Heart left ventricle (tissue), 13 donors: ENCODE results near the gene ABCC12.

ENCODE experiments used
- CTCF ChIP-seq, 12 donors: fragments of 200-600 bp; sonication (generic) in 4 of 12; IDR thresholded peaks; one replicate each; pipeline versions ENCODE4 v1.5.0 to v1.8.0; 2018 to 2022; ENCODE audit warnings: antibody characterized with exemption in 12 of 12, mild to moderate bottlenecking in 5 of 12
- POLR2A ChIP-seq, 2 donors: fragments of 450-650 bp; IDR thresholded peaks; one replicate each; pipeline ENCODE4 v1.6.1; 2017; ENCODE audit warnings: antibody characterized with exemption in 2 of 2, mild to moderate bottlenecking in 2 of 2, moderate library complexity in 2 of 2
- donor health status: ischemic (EF 13 %, LVEDD 7.1; RV severe dilation, severe dysfunction).
- donor health status: DM: no; HTN: yes; CAD: no.
- donor health status: DM: no; HTN: no; CAD: no.
- donor health status: ischemic (EF 25% LVEDD 6.9; RV normal size, moderate dysfunction).
- donor health status: ischemic (EF 25% LVEDD 5.7; RV mildly dilated, moderate dysfunction).
- donor health status: ischemic (EF 35%, LVEDD 5.7; RV mildly dilated, moderate dysfunction).
- donor health status: nonischemic (EF 11% LVEDD 7.7; RV severe dilation, severe dysfunction).
- donor health status: DM: yes; HTN: yes; CAD: no.
- donor health status: PGD.
- donor health status: ischemic (EF 29% LVEDD 5.4; RV normal size, mild dysfunction).
- donor health status: nonischemic (EF 23%, LVEDD 6.1; RV moderate dilation, normal function).

GRCh38 chr16:48131201-48131935 is 24.4 kb downstream of the ABCC12 start:
- TF ChIP-seq CTCF (IDR thresholded peaks at IDR 0.05): no peak
- no peak for TF ChIP-seq POLR2A (IDR thresholded peaks at IDR 0.05)
